BLaER1 (cell line): ENCODE measurements around the gene ATP13A5.

Source experiments
- H3K27ac ChIP-seq: shearing (Covaris generic); formaldehyde crosslinking; 2 replicates; pipeline ENCODE4 v1.8.1; 2022
- H3K27me3 ChIP-seq: shearing (Covaris generic); formaldehyde crosslinking; 2 replicates; pipeline ENCODE4 v1.8.1; 2022
- H3K36me3 ChIP-seq: shearing (Covaris generic); formaldehyde crosslinking; 2 replicates; pipeline ENCODE4 v1.8.1; 2022
- H3K4me1 ChIP-seq: shearing (Covaris generic); formaldehyde crosslinking; 2 replicates; pipeline ENCODE4 v1.8.1; 2022
- H3K4me2 ChIP-seq: shearing (Covaris generic); formaldehyde crosslinking; 2 replicates; pipeline ENCODE4 v1.8.1; 2022
- H3K4me3 ChIP-seq: shearing (Covaris generic); formaldehyde crosslinking; 2 replicates; pipeline ENCODE4 v1.8.1; 2022
- H3K9ac ChIP-seq: shearing (Covaris generic); formaldehyde crosslinking; 2 replicates; pipeline ENCODE4 v1.8.1; 2022
- H3K9me3 ChIP-seq: shearing (Covaris generic); formaldehyde crosslinking; 2 replicates; pipeline ENCODE4 v1.8.1; 2022
- H4K20me1 ChIP-seq: shearing (Covaris generic); formaldehyde crosslinking; 2 replicates; pipeline ENCODE4 v1.8.1; 2022
- Cebpa-rat ChIP-seq: shearing (Covaris generic); IDR thresholded peaks from 2 replicates; pipeline ENCODE4 v1.8.1; 2022

The ATP13A5 gene

DNA sequence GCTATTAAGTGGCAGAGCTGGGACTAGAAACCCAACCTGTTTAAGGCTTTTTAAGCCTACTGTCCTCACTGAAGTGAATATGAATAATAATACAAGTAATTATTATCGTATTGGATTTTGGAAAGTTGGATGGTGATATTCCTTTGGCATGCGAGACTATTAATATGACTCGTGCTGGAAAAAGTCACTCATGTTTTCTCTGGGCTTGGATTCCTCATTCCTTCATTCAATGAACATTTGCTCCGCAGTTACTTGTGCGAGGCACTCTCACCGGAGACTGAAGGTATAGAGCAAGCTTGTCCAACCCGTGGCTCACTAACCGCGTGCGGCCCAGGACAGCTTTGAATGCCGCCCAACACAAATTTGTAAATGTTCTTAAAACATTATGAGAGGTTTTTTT is 136.8 kb downstream of the ATP13A5 start:
- Histone ChIP-seq H3K4me3 (no peak overlapping the region), H3K27ac (no peak overlapping the region), H3K9ac (no peak overlapping the region), H3K9me3 (peaks cover 9% of the 10 kb centered on the region), H3K4me1 (no peaks in the 10 kb centered on the region), H3K36me3 (no peaks in the 10 kb centered on the region), H3K27me3 (no peaks in the 10 kb centered on the region), H3K4me2 (no peak overlapping the region), H4K20me1 (no peaks in the 10 kb centered on the region)
- TF ChIP-seq Cebpa-rat: no peak

DNA sequence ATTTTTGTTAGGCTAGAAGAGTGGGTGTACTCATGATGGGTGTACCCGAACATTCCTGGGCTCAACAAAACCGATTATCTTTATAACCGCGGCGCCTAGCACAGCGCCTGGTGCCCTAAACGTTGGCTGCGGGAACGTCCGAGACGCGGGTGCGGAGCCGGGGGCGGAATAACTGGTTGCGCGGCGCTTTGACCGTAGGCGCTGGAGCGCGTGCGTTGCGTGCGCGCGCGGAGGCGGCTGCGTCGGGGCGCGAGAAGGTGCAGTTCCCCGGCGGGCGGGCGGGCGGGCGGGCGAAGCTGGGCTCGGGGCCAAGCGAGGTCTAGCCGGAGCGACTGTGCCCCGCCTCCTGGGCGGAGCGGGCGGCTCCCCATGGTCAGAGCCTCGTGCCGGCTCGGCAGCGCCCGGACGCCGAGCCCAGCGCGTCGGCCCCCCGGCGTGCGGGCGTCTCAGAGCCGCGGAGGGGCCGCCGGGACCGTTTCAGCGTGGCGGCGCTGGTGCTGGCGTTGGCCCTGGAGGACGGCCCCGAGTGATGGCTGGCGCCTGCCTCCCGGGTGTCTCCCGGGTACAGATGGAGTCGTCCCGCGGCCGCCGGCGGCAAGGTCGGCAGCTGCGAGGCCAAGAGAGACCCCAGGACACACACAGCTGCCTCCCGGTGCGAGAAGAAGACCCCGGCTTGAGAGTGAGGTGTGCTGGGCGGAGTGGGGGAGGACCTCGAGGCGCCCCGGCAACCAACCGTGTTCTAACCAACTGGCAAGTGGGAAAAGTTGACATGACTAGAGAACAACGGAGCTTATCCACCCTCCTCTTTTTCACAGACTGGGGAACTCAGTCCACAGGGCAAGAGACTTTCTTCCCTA is 137.5 kb downstream of the ATP13A5 start, which contains the start of gene PLAAT1:
Gene PLAAT1, plus strand, starts transcription at position 373 of the 857 bp plus-strand sequence. CDS start 14,429 bp downstream, outside the sequence.
- H4K20me1 ChIP-seq: no peaks in the 10 kb centered on the region
- H3K36me3 ChIP-seq: no peaks in the 10 kb centered on the region
- no peak within 1 kb of the TSS for H3K4me2 ChIP-seq
- H3K9ac ChIP-seq: no peak within 1 kb of the TSS
- no peak within 1 kb of the TSS for H3K27ac ChIP-seq
- no peak for TF ChIP-seq Cebpa-rat
- H3K9me3 ChIP-seq: peaks cover 9% of the 10 kb centered on the region; the same call in 1 of the 2 replicates
- no peaks in the 10 kb centered on the region for H3K27me3 ChIP-seq
- no peaks in the 10 kb centered on the region for H3K4me1 ChIP-seq
- H3K4me3 ChIP-seq: no peak within 1 kb of the TSS

DNA sequence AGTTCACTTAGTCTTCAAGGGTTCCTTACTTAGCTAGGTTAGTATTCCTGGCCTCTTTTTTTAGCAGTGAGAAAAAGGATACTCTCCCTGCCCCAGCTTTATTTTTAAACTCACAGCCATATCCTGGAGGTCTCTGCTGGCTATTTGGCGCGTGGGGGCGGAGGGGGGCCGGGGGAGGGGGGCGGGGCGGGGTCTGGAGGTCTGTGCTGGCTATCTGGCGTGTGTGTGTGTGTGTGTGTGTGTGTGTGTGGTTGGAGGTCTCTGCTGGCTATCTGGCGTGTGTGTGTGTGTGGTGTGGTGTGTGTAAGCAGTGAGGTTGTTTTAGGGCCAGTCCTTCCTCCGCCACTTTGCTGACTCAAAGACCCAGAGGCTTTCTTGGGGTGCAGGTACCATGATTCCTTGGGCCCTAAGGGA is 138.1 kb downstream of the ATP13A5 start:
- Histone ChIP-seq H3K36me3 (no peaks in the 10 kb centered on the region), H4K20me1 (no peaks in the 10 kb centered on the region), H3K4me2 (no peak overlapping the region), H3K9ac (no peak overlapping the region), H3K4me3 (no peak overlapping the region), H3K9me3 (peaks cover 9% of the 10 kb centered on the region; the same call in 1 of the 2 replicates), H3K27ac (no peak overlapping the region), H3K27me3 (no peaks in the 10 kb centered on the region), H3K4me1 (no peaks in the 10 kb centered on the region)
- no peak for TF ChIP-seq Cebpa-rat

DNA sequence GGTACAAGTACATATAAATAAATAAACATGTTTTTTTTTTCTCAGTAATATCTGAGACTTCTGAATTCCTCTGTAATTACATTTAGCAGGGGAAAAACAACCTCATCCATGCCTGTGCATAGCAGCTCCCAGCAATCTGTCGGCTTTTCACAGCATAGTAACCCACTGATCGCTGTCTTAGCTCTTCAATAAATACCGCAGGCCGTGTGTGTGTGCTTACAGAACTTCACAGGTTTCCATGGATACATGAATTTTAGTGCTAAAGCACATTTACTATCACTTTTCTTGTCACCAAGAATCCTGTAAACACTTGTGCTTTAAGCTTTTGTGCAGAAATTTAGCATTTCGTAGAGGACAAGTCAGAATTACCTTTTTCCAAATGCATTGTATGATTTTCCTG is 141.5 kb downstream of the ATP13A5 start:
- Histone ChIP-seq H3K27ac (no peak overlapping the region), H3K9ac (no peak overlapping the region), H3K9me3 (peaks cover 9% of the 10 kb centered on the region; the same call in 1 of the 2 replicates), H4K20me1 (no peaks in the 10 kb centered on the region), H3K4me2 (no peak overlapping the region), H3K4me3 (no peak overlapping the region), H3K27me3 (no peaks in the 10 kb centered on the region), H3K4me1 (no peaks in the 10 kb centered on the region), H3K36me3 (no peaks in the 10 kb centered on the region)
- no peak for TF ChIP-seq Cebpa-rat

DNA sequence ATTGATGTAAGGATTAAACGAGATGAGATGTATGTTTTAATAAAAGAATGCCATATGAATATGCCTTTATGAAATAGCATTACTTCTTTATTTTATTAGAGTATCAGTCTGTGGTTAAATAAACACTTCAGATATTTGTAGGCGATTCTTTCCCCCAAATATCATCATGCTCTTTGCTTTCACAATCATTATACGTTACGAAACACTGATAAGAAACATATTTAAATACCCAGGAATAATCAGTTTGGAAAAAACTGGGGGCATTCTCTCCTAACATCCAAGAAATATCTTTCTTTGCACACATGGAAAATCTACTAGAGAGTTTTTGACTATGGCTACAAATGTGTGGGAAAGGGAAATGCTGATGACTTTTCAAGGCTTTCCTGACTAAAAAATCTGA is 142.0 kb downstream of the ATP13A5 start:
- no peaks in the 10 kb centered on the region for H3K27me3 ChIP-seq
- H3K4me1 ChIP-seq: no peaks in the 10 kb centered on the region
- no peaks in the 10 kb centered on the region for H3K36me3 ChIP-seq
- no peak overlapping the region for H3K27ac ChIP-seq
- H3K9me3 ChIP-seq: peaks cover 6% of the 10 kb centered on the region; the same call in 1 of the 2 replicates
- H3K4me3 ChIP-seq: no peak overlapping the region
- no peak overlapping the region for H3K4me2 ChIP-seq
- no peaks in the 10 kb centered on the region for H4K20me1 ChIP-seq
- no peak for TF ChIP-seq Cebpa-rat
- no peak overlapping the region for H3K9ac ChIP-seq

DNA sequence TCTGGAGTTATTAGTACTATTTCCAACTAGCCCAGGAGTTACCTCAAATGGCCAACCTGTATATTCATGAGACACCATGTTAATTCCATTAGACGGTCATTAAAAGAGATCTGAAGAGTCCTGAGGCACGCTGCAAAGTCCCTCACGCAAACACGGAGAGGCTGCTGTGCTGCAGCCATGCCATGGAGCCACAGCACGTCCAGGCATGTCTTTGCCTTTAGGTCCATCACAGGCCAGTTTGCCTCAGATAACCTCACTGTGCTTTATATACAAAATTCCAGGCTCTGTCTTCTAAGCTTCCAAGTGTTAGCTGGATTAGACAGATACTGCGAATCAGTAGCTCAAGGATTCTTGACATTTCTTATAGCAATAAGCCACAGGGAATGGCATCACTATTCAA is 147.4 kb downstream of the ATP13A5 start:
- H4K20me1 ChIP-seq: no peaks in the 10 kb centered on the region
- no peak overlapping the region for H3K4me2 ChIP-seq
- no peaks in the 10 kb centered on the region for H3K4me1 ChIP-seq
- H3K27ac ChIP-seq: no peak overlapping the region
- no peaks in the 10 kb centered on the region for H3K36me3 ChIP-seq
- H3K9ac ChIP-seq: no peak overlapping the region
- no peaks in the 10 kb centered on the region for H3K9me3 ChIP-seq
- H3K4me3 ChIP-seq: no peak overlapping the region
- no peaks in the 10 kb centered on the region for H3K27me3 ChIP-seq
- TF ChIP-seq Cebpa-rat: no peak

DNA sequence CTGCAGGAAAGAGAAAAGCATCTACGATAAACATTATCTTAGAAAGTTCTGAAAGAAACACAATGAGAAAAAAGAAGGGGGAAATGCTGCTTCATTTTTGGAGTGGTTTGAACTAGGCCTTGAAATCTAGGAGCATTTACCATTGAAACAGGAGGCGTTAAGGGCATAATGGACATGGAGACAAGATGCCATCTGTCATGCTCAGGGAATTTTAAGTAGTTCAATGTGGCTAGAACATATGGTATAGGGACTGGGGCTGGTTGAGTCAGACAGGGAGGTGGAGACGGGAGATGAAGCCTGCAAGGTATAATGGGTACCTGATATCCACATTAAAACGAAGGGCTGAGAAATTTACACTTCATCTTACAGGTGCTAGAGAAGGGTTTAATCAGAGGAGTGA is 147.9 kb downstream of the ATP13A5 start:
- H4K20me1 ChIP-seq: no peaks in the 10 kb centered on the region
- TF ChIP-seq Cebpa-rat: no peak
- H3K4me1 ChIP-seq: no peaks in the 10 kb centered on the region
- no peaks in the 10 kb centered on the region for H3K36me3 ChIP-seq
- no peaks in the 10 kb centered on the region for H3K27me3 ChIP-seq
- H3K9ac ChIP-seq: no peak overlapping the region
- no peak overlapping the region for H3K27ac ChIP-seq
- no peak overlapping the region for H3K4me2 ChIP-seq
- no peak overlapping the region for H3K4me3 ChIP-seq
- H3K9me3 ChIP-seq: no peaks in the 10 kb centered on the region

DNA sequence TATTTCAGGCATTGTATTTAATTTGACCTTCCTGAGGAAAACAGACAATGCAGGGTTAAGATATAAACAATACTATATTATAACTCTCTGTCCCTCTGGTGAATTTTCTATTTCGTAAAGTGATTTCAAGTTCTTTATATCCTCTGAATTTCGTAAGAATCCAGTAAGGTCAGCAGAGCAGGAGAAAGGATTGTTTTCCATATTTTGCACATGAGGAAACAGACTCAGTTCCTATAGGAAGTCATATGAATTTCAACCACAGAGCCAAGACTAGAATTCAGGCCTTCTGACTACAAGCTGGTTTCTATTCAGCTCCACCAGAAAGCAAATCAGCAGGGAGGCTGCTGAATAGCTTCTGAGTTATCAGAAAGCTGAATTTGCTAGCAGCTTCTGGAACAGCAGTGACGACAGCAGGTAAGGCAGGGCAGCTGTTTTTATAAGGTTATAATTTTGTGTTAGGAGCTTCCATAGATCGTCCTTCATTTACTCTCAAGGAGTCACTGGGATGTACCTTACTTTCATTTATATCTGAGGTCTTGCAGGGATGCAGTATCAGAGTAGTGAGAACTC is 148.6 kb downstream of the ATP13A5 start:
- Histone ChIP-seq H3K27me3 (no peaks in the 10 kb centered on the region), H3K9me3 (no peaks in the 10 kb centered on the region), H3K36me3 (no peaks in the 10 kb centered on the region), H4K20me1 (no peaks in the 10 kb centered on the region), H3K4me3 (no peak overlapping the region), H3K4me2 (no peak overlapping the region), H3K9ac (no peak overlapping the region), H3K4me1 (no peaks in the 10 kb centered on the region), H3K27ac (no peak overlapping the region)
- no peak for TF ChIP-seq Cebpa-rat

DNA sequence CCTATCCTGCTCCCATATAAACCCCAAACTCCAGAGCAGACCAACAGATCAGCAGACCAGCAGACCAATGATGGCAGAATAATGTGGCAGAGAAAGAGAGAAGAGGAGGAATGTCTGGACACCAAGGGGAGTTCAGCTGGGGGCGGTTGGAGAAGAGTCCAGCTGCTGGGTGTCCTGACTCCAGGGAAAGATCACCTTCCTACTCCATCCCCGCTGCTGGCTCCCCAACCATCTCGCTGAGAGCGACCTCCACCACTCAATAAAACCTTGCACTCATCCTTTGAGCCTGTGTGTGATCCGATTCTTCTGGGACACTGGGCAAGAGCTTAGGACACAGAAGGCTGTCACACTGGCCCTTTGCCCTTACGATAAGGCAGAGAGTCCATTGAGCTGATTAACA is 150.3 kb downstream of the ATP13A5 start:
- no peaks in the 10 kb centered on the region for H3K36me3 ChIP-seq
- no peaks in the 10 kb centered on the region for H3K9me3 ChIP-seq
- no peak for TF ChIP-seq Cebpa-rat
- no peak overlapping the region for H3K4me3 ChIP-seq
- H3K4me2 ChIP-seq: no peak overlapping the region
- no peaks in the 10 kb centered on the region for H3K27me3 ChIP-seq
- H4K20me1 ChIP-seq: no peaks in the 10 kb centered on the region
- H3K27ac ChIP-seq: no peak overlapping the region
- no peak overlapping the region for H3K9ac ChIP-seq
- no peaks in the 10 kb centered on the region for H3K4me1 ChIP-seq
